Forelimb muscle (tissue), 1 donor: ENCODE measurements around the gene COPB2. TPM values are rescaled to one million over a fixed set of nuclear protein-coding genes. Genes with fewer than 3 reads are reported as not detected.
"Not testable (repeated sequence)": the region's sequence is repeated elsewhere in the genome, so short reads cannot be mapped to it uniquely, and the experiment has no call there.

Source experiments
- DNase-seq: peaks from one replicate; pipeline ENCODE4 v3.0.0-alpha.2; 2013; ENCODE audit warnings: low read depth
- polyA plus RNA-seq: library from polyadenylated mRNA; unstranded; fragments of 120-200 nt; gene quantifications from one replicate; pipeline ENCODE4 v1.2.1, GENCODE V29; 2013; ENCODE audit not compliant: insufficient read length

Gene COPB2
- polyA plus RNA-seq, result 90.8 TPM

- peak; percentile 98 for DNase-seq
These were observed at the start of gene COPB2 for GRCh38 chr3:139389552-139390368. TSS of gene COPB2 (minus strand) at chr3:139389647. CDS start at chr3:139389550, 97 bp downstream.

DNA sequence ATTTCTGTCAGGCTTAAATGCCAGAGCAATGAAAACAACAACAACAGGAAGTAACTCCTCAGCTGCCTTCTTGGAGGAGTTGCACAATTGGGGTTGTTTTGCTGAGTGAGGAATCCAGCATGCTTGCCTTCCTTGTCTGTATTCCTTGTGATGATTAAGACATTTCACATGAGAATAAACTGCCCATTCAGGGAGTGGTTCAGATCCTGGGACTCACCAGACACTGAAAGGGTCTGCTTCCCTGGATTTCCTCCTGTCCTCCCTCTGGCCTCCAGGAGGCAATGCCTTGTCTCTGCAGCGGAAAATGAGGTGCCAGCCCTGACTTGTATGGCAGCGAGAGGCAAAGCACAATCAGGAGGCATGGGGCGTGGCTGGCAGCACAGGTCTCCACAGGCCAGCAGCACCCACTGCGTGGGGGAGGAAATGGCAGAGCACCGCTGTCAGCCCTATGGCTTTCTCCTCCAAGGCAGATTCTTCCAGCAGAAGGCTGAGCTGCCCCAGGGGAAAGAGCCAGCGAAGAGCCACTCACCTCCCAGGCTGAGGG lies 45.4 kb upstream of the COPB2 start:
- no peak for DNase-seq

- no peak for DNase-seq
These were observed 44.8 kb upstream of the COPB2 start for GRCh38 chr3:139434228-139434627.

DNA sequence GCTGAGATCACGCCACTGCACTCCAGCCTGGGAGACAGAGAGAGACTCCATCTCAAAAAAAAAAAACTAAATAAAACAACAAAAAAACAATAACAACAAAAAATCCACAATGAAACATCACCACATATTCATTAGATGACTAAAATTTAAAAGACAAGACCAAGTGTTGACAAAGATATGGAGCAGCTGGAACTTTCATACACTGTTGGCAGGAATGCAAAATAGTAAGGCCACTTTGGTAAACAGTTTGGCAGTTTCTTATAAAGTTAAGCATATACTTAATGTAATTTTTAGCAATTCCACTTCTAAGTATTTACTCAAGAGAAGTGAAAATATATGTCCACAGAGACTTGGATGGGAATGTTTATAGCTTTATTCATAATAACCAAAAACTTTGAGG lies 43.6 kb upstream of the COPB2 start:
- no peak for DNase-seq

DNA sequence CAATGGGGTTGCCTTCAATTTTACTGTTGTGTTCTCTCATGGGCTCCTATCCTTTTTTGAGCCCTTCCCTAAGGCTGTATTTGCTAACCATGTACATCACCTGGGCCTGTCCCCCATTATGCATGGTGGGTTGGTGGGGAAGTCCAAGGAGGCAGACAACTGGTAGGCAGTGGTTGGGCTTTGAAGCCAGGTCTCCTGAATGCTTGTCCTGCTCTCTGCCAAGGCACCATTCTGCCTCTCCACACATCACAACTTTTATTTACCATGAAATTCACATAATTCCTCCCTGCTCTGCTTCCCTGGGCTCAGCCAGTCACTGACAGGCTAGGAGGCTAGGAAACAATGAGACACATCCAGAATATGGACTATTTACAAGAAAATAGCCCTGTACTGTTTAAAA lies 41.0 kb upstream of the COPB2 start:
- DNase-seq, result no peak

GRCh38 chr3:139427283-139428060 lies 38.0 kb upstream of the COPB2 start:
- DNase-seq, result peak; percentile 35

DNA sequence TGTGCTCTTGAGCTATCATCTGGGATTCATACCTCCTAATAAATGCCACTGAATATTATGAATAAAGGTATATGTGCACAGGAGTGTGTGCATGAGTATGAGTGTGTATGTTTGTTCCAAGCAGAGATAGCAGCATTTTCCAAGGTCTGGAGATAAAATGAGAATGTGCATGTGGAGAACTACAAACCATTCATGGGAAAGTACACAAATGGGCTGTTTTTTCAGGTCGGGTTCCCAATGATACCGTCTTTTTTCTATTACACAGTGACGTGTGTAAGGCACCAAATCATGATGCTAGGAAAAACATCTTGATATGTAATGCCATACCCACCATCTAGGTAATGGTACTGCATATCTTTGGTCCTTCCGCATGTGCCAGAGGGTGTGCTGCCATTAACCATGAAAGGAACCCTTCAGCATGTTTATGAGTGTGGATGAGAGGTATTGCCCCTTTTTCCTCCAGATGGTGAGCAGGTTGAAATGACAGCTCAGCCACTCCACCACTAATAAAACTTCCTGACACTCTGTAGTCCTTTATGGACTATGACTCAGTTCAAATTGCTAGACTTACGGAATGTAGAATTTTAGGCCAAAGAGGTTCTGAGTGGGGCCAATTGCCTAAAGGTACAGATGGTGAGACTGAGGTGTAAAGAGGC lies 36.4 kb upstream of the COPB2 start:
- DNase-seq, result no peak

- DNase-seq, result no peak
These were observed 33.8 kb upstream of the COPB2 start for GRCh38 chr3:139423232-139423631.

DNA sequence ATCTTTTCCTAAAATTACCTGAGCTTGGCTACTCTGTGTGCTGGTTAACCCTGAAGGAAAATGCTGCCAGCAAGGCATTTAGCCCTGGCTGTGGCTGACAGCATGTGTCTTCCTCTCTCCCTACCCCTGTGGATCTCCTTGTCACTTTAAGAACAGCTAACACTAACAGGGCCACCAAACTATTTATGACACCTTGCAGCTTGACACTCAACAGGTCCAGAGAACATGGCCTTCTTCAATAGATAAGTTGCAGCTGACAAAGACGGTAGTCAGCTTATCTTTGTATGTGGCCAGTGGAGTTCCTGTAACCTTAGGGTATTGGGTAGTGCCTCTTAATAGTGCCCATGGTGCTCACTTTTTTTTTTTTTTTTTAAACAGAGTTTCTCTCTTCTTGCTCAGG lies 32.0 kb upstream of the COPB2 start:
- no peak for DNase-seq

- no peak for DNase-seq
These were observed 31.6 kb upstream of the COPB2 start for GRCh38 chr3:139421040-139421439.

GRCh38 chr3:139418144-139418543 lies 28.7 kb upstream of the COPB2 start:
- DNase-seq, result no peak

GRCh38 chr3:139416275-139416674 lies 26.8 kb upstream of the COPB2 start:
- no peak for DNase-seq

DNA sequence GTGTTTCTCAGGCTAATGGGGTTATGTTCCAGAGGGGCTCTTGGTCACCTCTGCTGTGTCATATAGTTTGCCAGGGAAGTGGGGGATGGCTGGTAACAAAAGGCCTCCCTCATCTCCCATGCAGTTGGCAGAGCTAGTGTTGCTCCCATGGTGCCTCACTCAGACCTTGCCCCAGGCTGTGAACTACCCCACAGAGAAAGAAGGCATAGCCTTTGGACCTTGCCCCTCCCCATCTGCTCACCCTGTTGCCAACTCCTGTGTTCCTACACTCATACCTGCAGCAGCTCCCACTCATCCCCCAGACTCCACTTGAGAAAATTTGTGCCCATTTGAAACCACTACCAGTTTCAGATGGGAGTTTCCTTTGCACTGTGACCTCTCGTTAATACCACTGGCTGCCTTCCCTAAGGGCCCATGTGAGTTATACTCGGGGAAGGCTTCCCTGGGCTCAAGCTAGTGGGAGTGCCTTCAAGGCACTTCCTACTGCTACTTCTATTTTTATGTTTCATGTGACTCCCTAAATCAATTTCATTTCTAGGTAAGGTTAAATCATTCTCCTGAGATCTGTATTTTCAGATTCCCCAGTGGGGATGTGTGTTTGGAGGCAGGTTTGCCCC lies 25.3 kb upstream of the COPB2 start:
- no peak for DNase-seq

DNA sequence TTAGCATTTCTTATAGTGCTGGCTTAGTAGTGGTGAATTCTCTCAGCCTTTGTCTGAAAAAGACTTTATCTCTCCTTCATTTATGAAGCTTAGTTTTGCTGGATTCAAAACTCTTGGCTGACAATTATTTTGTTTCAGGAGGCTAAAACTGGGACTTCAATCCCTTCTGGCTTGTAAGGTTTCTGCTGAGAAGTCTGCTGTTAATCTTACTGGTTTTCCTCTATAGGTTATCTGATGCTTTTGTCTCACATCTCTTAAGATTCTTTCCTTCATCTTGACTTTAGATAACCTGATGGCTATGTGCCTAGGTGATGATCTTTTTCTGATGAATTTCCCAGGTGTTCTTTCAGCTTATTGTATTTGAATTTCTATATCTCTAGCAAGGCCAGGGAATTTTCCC lies 23.4 kb upstream of the COPB2 start:
- not testable (repeated sequence) for DNase-seq

- not testable (repeated sequence) for DNase-seq
These were observed 11.7 kb upstream of the COPB2 start for GRCh38 chr3:139401155-139401554.

GRCh38 chr3:139396707-139397106 lies 7.3 kb upstream of the COPB2 start:
- DNase-seq, result no peak

GRCh38 chr3:139394116-139394515 lies 4.7 kb upstream of the COPB2 start:
- no peak for DNase-seq

DNA sequence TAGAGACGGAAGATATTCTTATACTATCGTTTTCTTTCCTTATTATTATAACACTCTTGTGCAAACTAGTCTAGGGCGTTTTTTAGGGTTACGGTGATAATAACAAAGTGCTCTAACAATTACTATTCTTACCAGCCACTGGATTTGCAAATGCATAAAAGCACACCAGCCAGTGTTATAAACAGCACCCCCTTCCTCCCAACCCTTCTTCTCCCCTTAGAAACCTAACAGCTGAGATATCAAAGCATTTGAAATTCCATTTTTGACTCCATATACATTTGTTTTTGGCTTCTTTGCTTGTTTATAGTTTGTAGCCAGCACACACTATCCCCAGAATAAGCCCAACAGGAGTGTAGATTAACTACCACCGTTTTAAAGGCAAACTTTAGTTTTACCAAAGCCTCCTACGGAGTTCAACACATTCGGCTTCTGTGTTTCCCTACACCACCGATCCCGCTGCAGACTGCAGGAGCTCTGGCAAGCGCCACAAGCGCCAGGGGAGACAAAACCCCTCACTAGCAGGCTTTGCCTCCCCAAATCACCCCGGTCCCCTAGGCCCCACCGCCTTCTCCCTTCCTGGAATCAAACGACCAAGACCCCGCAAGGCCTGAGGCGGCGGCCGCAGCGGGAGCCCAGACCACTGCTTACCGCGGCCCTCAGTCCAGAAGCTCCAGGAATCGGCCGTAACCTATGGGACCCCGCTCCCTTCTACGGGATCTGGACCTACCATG lies 461 bp downstream of the COPB2 start:
- DNase-seq, result no peak

GRCh38 chr3:139388077-139388476 lies 1.4 kb downstream of the COPB2 start:
- no peak for DNase-seq

GRCh38 chr3:139382291-139382690 lies 7.2 kb downstream of the COPB2 start:
- not testable (repeated sequence) for DNase-seq

GRCh38 chr3:139380575-139380974 lies 8.9 kb downstream of the COPB2 start:
- no peak for DNase-seq
